HFFc6 (cell line): ENCODE measurements around the gene BCL7C. TPM values are rescaled to one million over a fixed set of nuclear protein-coding genes. Genes with fewer than 3 reads are reported as not detected.

Source experiments
- DNase-seq: peaks from one replicate; pipeline ENCODE4 v3.0.0-alpha.2; 2018
- H3K27ac Mint-ChIP-seq: 2 replicates; pipeline ENCODE4 v1.8.0; 2020; ENCODE audit warnings: mild to moderate bottlenecking, mixed read lengths
- H3K27me3 Mint-ChIP-seq: 2 replicates; pipeline ENCODE4 v1.8.0; 2021; ENCODE audit warnings: mild to moderate bottlenecking, moderate library complexity, mixed read lengths; ENCODE audit not compliant: insufficient read depth
- H3K36me3 Mint-ChIP-seq: 2 replicates; pipeline ENCODE4 v1.8.0; 2021; ENCODE audit warnings: low read depth, mixed read lengths
- H3K4me1 Mint-ChIP-seq: 2 replicates; pipeline ENCODE4 v1.8.0; 2020; ENCODE audit warnings: low read depth, mixed read lengths
- H3K4me3 Mint-ChIP-seq: 2 replicates; pipeline ENCODE4 v1.8.0; 2020; ENCODE audit warnings: mild to moderate bottlenecking, moderate library complexity, mixed read lengths
- H3K9me3 Mint-ChIP-seq: 2 replicates; pipeline ENCODE4 v1.8.0; 2020; ENCODE audit warnings: mild to moderate bottlenecking, mixed read lengths
- total RNA-seq, 6 experiments: library from RNA; stranded (reverse); fragmentation: NEBNext Ultra II Directional; extraction: Animal tissue kit (Norgen Biotek cat#: 25700); gene quantifications; 2 replicates in 1 of 6; 3 replicates in 5 of 6; pipeline ENCODE4 v1.2.3, GENCODE V29; 2021
- TF ChIP-seq, protein P1 (sequence below): fragments of 200-600 bp; sonication (generic); IDR thresholded peaks from 2 replicates; pipeline ENCODE4 v1.5.0; 2021; ENCODE audit warnings: antibody characterized with exemption, mild to moderate bottlenecking

BCL7C gene
- total RNA-seq, 6 experiments from 2014 or later: 42.7 to 52.7 (median 48.4) TPM

DNA sequence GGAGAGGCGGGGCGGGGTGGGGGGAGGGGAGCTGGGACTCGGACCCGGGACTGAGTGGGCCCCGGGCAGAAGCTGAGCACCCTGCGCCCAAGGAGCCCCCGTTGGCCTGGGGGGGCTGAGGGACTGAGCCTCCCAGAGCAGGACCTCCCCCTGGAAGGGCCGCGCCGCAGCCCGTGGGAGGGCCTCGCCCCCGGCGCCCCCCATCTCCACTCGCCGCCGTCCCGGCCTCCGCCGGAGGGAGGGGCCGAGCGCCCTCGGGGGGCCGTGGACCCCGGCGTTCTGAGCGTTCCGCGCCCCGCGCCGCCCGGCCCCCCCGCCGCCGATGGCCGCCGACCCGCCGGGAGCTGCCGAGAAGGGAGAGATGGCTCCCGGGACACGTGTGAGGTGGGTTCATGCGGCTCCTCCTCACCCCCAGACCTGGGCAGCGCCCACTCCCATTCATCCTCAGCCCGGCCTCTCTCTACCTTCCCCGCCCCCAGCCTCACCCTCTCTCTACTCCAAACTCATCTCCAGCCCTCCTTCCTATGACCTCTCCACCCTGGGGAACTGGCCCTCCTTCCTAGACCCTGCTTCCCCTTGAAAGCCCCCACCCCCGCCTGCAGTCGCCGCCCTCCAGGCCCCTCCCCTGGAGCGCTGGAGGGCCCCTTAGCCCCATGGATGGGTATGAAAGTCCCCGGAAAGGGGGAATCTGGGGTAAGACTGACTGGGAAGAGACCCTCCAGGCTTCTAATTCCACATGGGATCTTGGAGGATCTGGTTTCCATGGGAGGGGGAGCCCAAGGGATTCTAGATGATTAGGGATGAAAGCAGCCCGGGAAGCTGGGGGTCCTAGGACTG, 30.4 kb upstream of the BCL7C start:
- Mint-ChIP-seq H3K4me1 (peaks cover 31% of the 10 kb centered on the region), H3K27ac (peak overlapping the region; percentile 29), H3K9me3 (no peaks in the 10 kb centered on the region), H3K36me3 (0 out of 2 replicates have a peak, but pooled peaks cover 9% of the 10 kb centered on the region), H3K4me3 (peak overlapping the region; percentile 84), H3K27me3 (peaks cover 2% of the 10 kb centered on the region; the same call in 1 of the 2 replicates)
- no peak for DNase-seq
- TF ChIP-seq, protein P1, sequence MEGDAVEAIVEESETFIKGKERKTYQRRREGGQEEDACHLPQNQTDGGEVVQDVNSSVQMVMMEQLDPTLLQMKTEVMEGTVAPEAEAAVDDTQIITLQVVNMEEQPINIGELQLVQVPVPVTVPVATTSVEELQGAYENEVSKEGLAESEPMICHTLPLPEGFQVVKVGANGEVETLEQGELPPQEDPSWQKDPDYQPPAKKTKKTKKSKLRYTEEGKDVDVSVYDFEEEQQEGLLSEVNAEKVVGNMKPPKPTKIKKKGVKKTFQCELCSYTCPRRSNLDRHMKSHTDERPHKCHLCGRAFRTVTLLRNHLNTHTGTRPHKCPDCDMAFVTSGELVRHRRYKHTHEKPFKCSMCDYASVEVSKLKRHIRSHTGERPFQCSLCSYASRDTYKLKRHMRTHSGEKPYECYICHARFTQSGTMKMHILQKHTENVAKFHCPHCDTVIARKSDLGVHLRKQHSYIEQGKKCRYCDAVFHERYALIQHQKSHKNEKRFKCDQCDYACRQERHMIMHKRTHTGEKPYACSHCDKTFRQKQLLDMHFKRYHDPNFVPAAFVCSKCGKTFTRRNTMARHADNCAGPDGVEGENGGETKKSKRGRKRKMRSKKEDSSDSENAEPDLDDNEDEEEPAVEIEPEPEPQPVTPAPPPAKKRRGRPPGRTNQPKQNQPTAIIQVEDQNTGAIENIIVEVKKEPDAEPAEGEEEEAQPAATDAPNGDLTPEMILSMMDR: no peak

DNA sequence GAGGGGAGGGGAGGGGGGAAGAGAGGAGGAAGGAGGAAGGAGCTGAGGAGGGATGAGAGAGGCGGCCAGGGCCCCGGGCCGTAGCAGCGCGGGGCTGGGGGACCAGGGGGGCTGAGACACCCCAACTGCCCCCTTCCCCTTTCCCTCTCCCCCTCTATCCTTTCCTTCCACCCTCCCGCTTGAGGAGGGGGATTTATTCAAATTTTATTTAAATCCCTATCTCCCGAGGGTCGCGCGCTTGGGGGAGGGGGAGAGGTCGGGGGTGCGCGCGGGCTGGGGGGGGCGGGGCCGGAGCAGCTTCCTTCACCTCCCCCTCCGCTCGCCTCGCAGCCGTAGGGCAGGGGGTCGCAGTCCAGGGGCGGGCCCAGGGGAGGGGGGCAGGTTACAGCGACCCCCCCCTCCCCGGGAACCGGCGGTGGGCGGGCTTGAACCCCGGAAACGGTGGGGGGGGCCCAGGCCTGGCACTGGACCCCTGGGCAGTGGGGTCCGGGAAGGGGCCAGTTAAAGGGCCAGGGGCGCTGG, 29.7 kb upstream of the BCL7C start, which contains the start of gene FBXL19:
Gene FBXL19 (plus strand): TSS at position 19 of the 522 bp plus-strand sequence. CDS start 2,183 bp downstream, outside the sequence.
- TF ChIP-seq, protein P1: no peak
- DNase-seq: no peak
- 0 out of 2 replicates have a peak, but pooled peaks cover 9% of the 10 kb centered on the region for H3K36me3 Mint-ChIP-seq
- peak within 1 kb of the TSS; percentile 100 for H3K27ac Mint-ChIP-seq
- H3K4me1 Mint-ChIP-seq: peaks cover 31% of the 10 kb centered on the region
- no peaks in the 10 kb centered on the region for H3K9me3 Mint-ChIP-seq
- peak within 1 kb of the TSS; percentile 99 for H3K4me3 Mint-ChIP-seq
- peaks cover 2% of the 10 kb centered on the region; the same call in 1 of the 2 replicates for H3K27me3 Mint-ChIP-seq

DNA sequence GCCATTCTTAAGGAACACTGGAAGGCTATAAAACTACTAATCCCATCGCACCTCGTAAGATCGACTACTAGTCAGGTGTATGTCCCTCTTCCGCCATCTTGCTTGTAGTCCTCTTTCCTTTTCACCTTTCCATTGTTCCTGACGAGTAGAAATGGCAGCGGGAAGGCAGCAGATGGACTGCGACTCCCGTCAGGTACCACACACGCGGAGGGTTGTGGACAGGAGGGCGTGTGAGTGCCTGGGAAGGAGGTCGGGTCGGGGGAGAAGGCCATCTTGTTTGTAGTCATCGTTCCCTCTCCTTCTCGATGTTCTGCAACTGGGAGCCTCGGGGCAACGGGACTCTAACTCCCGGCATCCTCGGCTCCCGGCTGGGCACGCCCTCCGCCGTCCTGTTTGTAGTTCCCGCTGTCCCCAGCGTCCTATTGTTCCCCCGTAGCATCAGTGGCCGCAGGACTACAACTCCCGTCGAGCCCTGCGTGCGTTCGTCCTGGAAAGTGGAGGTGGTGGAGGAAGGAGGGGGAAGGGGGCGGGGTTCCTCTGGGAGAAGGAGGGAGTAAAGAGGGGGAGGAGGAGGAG, 29.2 kb upstream of the BCL7C start:
- peak; percentile 99 for DNase-seq
- H3K4me3 Mint-ChIP-seq: peak overlapping the region; percentile 99
- TF ChIP-seq, protein P1: no peak
- H3K27ac Mint-ChIP-seq: peak overlapping the region; percentile 100
- no peaks in the 10 kb centered on the region for H3K9me3 Mint-ChIP-seq
- 0 out of 2 replicates have a peak, but pooled peaks cover 9% of the 10 kb centered on the region for H3K36me3 Mint-ChIP-seq
- peaks cover 2% of the 10 kb centered on the region; the same call in 1 of the 2 replicates for H3K27me3 Mint-ChIP-seq
- peaks cover 31% of the 10 kb centered on the region for H3K4me1 Mint-ChIP-seq

DNA sequence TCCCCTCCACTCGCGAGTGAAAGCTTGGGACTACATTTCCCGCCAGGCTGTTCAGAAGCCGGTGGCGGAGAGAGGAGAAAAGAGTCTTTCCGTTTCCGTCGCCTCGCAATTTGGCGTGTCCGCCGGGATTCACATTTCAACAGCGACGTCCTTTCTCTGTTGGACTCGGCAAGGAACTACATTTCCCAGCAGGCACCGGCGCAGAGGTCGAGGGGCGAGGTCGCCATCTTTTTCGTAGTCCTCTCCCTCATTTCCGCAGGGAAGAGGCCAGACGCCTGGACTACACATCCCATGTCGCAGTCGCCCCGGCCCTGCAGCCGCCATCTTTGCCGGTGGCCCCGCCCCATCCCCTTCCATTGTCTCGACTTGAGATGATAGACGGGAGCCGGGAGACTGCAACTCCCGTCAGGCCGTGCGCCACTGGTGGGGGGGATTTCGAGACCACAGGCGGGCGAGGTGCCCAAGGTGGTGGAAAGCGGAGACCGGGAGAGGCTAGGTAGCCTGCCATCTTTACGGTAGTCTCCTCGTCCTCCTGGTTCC, 28.6 kb upstream of the BCL7C start:
- peaks cover 31% of the 10 kb centered on the region for H3K4me1 Mint-ChIP-seq
- H3K27me3 Mint-ChIP-seq: peaks cover 2% of the 10 kb centered on the region; the same call in 1 of the 2 replicates
- H3K27ac Mint-ChIP-seq: peak overlapping the region; percentile 100
- 0 out of 2 replicates have a peak, but pooled peaks cover 9% of the 10 kb centered on the region for H3K36me3 Mint-ChIP-seq
- TF ChIP-seq, protein P1: no peak
- H3K4me3 Mint-ChIP-seq: peak overlapping the region; percentile 99
- H3K9me3 Mint-ChIP-seq: no peaks in the 10 kb centered on the region
- peak; percentile 100 for DNase-seq

DNA sequence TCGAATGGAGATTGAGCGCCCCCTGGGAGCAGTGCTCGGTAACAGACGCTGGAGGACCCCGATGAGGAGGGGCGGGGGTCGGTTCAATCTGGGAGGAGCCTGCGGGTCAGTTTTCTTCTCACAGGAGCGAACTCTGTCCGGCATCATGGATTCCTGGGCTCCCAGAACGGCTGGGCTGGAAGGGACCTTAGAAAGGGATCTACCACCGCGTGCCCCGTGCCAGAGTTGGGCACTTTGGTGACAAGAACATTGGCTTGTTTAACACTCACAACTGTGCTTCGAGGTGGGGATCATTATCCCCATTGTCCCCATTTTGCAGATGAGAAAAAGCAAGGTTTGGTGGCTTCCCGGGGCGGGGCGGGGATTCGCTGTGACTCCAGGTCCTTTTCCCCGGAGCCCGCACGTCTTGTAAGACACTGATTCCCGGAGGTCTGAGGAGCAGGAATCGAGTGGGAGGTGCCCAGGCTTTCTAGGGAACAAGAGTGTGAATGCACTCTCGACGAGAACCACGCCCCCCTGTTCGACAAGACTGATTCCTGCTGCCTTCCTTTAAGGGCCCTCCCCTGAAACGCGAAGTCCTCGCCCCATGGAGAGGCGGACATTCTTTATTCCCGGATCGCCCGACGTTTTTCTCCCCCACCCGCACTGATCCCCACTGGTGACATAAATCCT, 28.0 kb upstream of the BCL7C start:
- Mint-ChIP-seq H3K36me3 (0 out of 2 replicates have a peak, but pooled peaks cover 9% of the 10 kb centered on the region), H3K4me3 (peak overlapping the region; percentile 99), H3K27me3 (peaks cover 2% of the 10 kb centered on the region; the same call in 1 of the 2 replicates), H3K4me1 (peaks cover 31% of the 10 kb centered on the region), H3K9me3 (no peaks in the 10 kb centered on the region), H3K27ac (peak overlapping the region; percentile 100)
- DNase-seq: peak; percentile 88
- TF ChIP-seq, protein P1: peak; percentile 91
